H9 (cell line): ENCODE data around the gene MYBPC2. TPM values are rescaled to one million over a fixed set of nuclear protein-coding genes. Genes with fewer than 3 reads are reported as not detected.

ENCODE experiments used
- DNase-seq: peaks from one replicate; pipeline ENCODE4 v3.0.0-alpha.2; 2017
- H2AFZ ChIP-seq: one replicate; pipeline ENCODE4 v1.6.1; 2013; ENCODE audit warnings: mild to moderate bottlenecking, low read length, control low read depth, moderate library complexity
- H2AK5ac ChIP-seq: 2 replicates; pipeline ENCODE4 v1.6.1; 2013; ENCODE audit warnings: low read length, control low read depth, mixed read lengths; ENCODE audit not compliant: insufficient read length
- H2BK120ac ChIP-seq: one replicate; pipeline ENCODE4 v1.6.1; 2013; ENCODE audit warnings: low read depth, mild to moderate bottlenecking, low read length, control low read depth, inconsistent platforms; ENCODE audit not compliant: poor library complexity, severe bottlenecking
- H2BK12ac ChIP-seq: 2 replicates; pipeline ENCODE4 v1.6.1; 2013; ENCODE audit warnings: low read length, control low read depth, mixed read lengths, low read depth; ENCODE audit not compliant: insufficient read length
- H2BK15ac ChIP-seq: 2 replicates; pipeline ENCODE4 v1.6.1; 2013; ENCODE audit warnings: low read depth, low read length, control low read depth
- H2BK20ac ChIP-seq: one replicate; pipeline ENCODE4 v1.6.1; 2013; ENCODE audit warnings: low read depth, mild to moderate bottlenecking, low read length, control low read depth, inconsistent platforms; ENCODE audit not compliant: poor library complexity, severe bottlenecking
- H2BK5ac ChIP-seq: 2 replicates; pipeline ENCODE4 v1.6.1; 2013; ENCODE audit warnings: low read length, control low read depth, mixed read lengths; ENCODE audit not compliant: insufficient read length
- H3K14ac ChIP-seq: 2 replicates; pipeline ENCODE4 v1.6.1; 2013; ENCODE audit warnings: low read length, control low read depth; ENCODE audit not compliant: insufficient read depth
- H3K18ac ChIP-seq: 2 replicates; pipeline ENCODE4 v1.6.1; 2013; ENCODE audit warnings: low read depth, mild to moderate bottlenecking, mixed read lengths, low read length, control low read depth; ENCODE audit not compliant: insufficient read length
- H3K23ac ChIP-seq: 2 replicates; pipeline ENCODE4 v1.6.1; 2013; ENCODE audit warnings: low read length, control low read depth, mixed read lengths, low read depth; ENCODE audit not compliant: insufficient read length
- H3K23me2 ChIP-seq: 2 replicates; pipeline ENCODE4 v1.6.1; 2013; ENCODE audit warnings: low read depth, mild to moderate bottlenecking, mixed read lengths, low read length, control low read depth; ENCODE audit not compliant: insufficient read length, poor library complexity, severe bottlenecking
- H3K27ac ChIP-seq: 2 replicates; pipeline ENCODE4 v1.5.1; 2013; ENCODE audit warnings: low read length, control low read depth, mixed read lengths, low read depth; ENCODE audit not compliant: insufficient read length
- H3K27me3 ChIP-seq: 2 replicates; pipeline ENCODE4 v1.6.1; 2013; ENCODE audit warnings: low read length, control low read depth, inconsistent platforms; ENCODE audit not compliant: insufficient read depth
- H3K4ac ChIP-seq: 2 replicates; pipeline ENCODE4 v1.6.1; 2013; ENCODE audit warnings: low read depth, mild to moderate bottlenecking, control low read depth, inconsistent platforms, low read length, moderate library complexity
- H3K4me1 ChIP-seq: 2 replicates; pipeline ENCODE4 v1.6.1; 2013; ENCODE audit warnings: low read length, control low read depth, inconsistent platforms; ENCODE audit not compliant: insufficient read depth
- H3K4me2 ChIP-seq: 2 replicates; pipeline ENCODE4 v1.6.1; 2013; ENCODE audit warnings: low read length, control low read depth, mixed read lengths; ENCODE audit not compliant: insufficient read length, insufficient read depth
- H3K56ac ChIP-seq: 2 replicates; pipeline ENCODE4 v1.6.1; 2013; ENCODE audit warnings: low read depth, mild to moderate bottlenecking, mixed read lengths, low read length, control low read depth; ENCODE audit not compliant: insufficient read length
- H3K79me1 ChIP-seq: 2 replicates; pipeline ENCODE4 v1.6.1; 2013; ENCODE audit warnings: low read depth, mild to moderate bottlenecking, moderate library complexity, low read length, control low read depth, inconsistent platforms; ENCODE audit not compliant: insufficient read depth, poor library complexity, severe bottlenecking
- H3K79me2 ChIP-seq: 2 replicates; pipeline ENCODE4 v1.6.1; 2013; ENCODE audit warnings: low read length, control low read depth, inconsistent platforms; ENCODE audit not compliant: insufficient read depth
- H3K9ac ChIP-seq: 2 replicates; pipeline ENCODE4 v1.6.1; 2013; ENCODE audit warnings: low read length, control low read depth, mixed read lengths; ENCODE audit not compliant: insufficient read length; ENCODE audit errors: extremely low read depth
- H3K9me3 ChIP-seq: one replicate; pipeline ENCODE4 v1.6.1; 2013; ENCODE audit warnings: low read depth, low read length, inconsistent platforms; ENCODE audit not compliant: control insufficient read depth
- H3T11ph ChIP-seq: one replicate; pipeline ENCODE4 v1.6.1; 2013; ENCODE audit warnings: mild to moderate bottlenecking, low read length, control low read depth, inconsistent platforms
- H4K20me1 ChIP-seq: one replicate; pipeline ENCODE4 v1.6.1; 2013; ENCODE audit not compliant: control insufficient read depth, insufficient read length, insufficient read depth
- H4K5ac ChIP-seq: 2 replicates; pipeline ENCODE4 v1.6.1; 2013; ENCODE audit warnings: low read depth, mild to moderate bottlenecking, mixed read lengths, low read length, control low read depth; ENCODE audit not compliant: insufficient read length
- H4K8ac ChIP-seq: replicated peaks from 2 replicates; pipeline ENCODE4 v1.6.1; 2013; ENCODE audit warnings: low read length, control low read depth, mixed read lengths, low read depth; ENCODE audit not compliant: insufficient read length
- H4K91ac ChIP-seq: 2 replicates; pipeline ENCODE4 v1.6.1; 2013; ENCODE audit warnings: low read depth, mild to moderate bottlenecking, moderate library complexity, mixed read lengths, low read length, control low read depth; ENCODE audit not compliant: insufficient read length
- H3K27ac Mint-ChIP-seq, 3 experiments: 2 replicates in 2 of 3; 3 replicates in 1 of 3; pipeline ENCODE4 v1.8.0; 2020 to 2021; ENCODE audit warnings: mixed read lengths in 3 of 3, mild to moderate bottlenecking in 1 of 3, moderate library complexity in 1 of 3
- H3K27me3 Mint-ChIP-seq: 2 replicates; pipeline ENCODE4 v1.8.0; 2021; ENCODE audit warnings: low read depth, mild to moderate bottlenecking, moderate library complexity, mixed read lengths
- H3K36me3 Mint-ChIP-seq, 3 experiments: 2 replicates in 2 of 3; 3 replicates in 1 of 3; pipeline ENCODE4 v1.8.0; 2020 to 2021; ENCODE audit warnings: low read depth in 3 of 3, mixed read lengths in 3 of 3; ENCODE audit not compliant: insufficient read depth in 1 of 3
- H3K4me1 Mint-ChIP-seq, 2 experiments: 2 replicates each; pipeline ENCODE4 v1.8.0; 2020; ENCODE audit warnings: mixed read lengths in 2 of 2
- H3K4me3 Mint-ChIP-seq, 2 experiments: 2 replicates in 1 of 2; 3 replicates in 1 of 2; pipeline ENCODE4 v1.8.0; 2020 to 2021; ENCODE audit warnings: mild to moderate bottlenecking in 2 of 2, mixed read lengths in 2 of 2, moderate library complexity in 1 of 2
- H3K9me3 Mint-ChIP-seq, 2 experiments: 2 replicates in 1 of 2; 3 replicates in 1 of 2; pipeline ENCODE4 v1.8.0; 2020; ENCODE audit warnings: mild to moderate bottlenecking in 2 of 2, mixed read lengths in 2 of 2, moderate library complexity in 1 of 2
- CTCF ChIP-seq: fragments of 200-600 bp; sonication (generic); conservative IDR thresholded peaks from 3 replicates; pipeline ENCODE4 v1.8.0; 2021; ENCODE audit warnings: antibody characterized with exemption, mild to moderate bottlenecking
- WGBS: extraction: QIAGEN DNeasy Blood & Tissue Kit; methylation state at CpG from one replicate; pipeline ENCODE4 v1.1.7; 2013; ENCODE audit warnings: missing lambda C conversion rate, low lambda C conversion rate, mixed read lengths; ENCODE audit not compliant: insufficient read length; ENCODE audit errors: extremely low coverage; 5-methylcytosine and 5-hydroxymethylcytosine counted together
- total RNA-seq: library from RNA; stranded (reverse); gene quantifications from 2 replicates; pipeline ENCODE4 v1.2.1, GENCODE V29; 2021

MYBPC2 gene
- total RNA-seq, 1 experiment from 2014 or later = 4.9 TPM

- H2BK120ac ChIP-seq = no peak overlapping the region
- no peaks in the 10 kb centered on the region for H3K79me2 ChIP-seq
- H3K79me1 ChIP-seq = no peaks in the 10 kb centered on the region
- Mint-ChIP-seq H3K9me3 (peaks cover 0 to 2% of the 10 kb centered on the region in 2 experiments; a peak in 1 of 5 replicates), H3K4me1 (peaks cover under 1% of the 10 kb centered on the region in 2 experiments; a peak in 1 of 4 replicates), H3K4me3 (no peak overlapping the region), H3K36me3 (peaks cover 44 to 80% (median 69%) of the 10 kb centered on the region in 3 experiments), H3K27me3 (no peaks in the 10 kb centered on the region; the same call in 1 of the 2 replicates), H3K27ac (no peak overlapping the region)
- no peaks in the 10 kb centered on the region for H3K23me2 ChIP-seq
- no CpG with 5 or more reads among the region's 17 CpGs for WGBS
- H2BK20ac ChIP-seq = no peak overlapping the region
- H3K27me3 ChIP-seq = no peaks in the 10 kb centered on the region
- H3K9ac ChIP-seq = no peak overlapping the region
- no peak overlapping the region for H2BK5ac ChIP-seq
- no peak overlapping the region for H2AK5ac ChIP-seq
- no peak overlapping the region for H4K5ac ChIP-seq
- H3K56ac ChIP-seq = no peak overlapping the region
- H3K23ac ChIP-seq = no peak overlapping the region
- TF ChIP-seq CTCF = no peak
- H4K91ac ChIP-seq = no peak overlapping the region
- H4K20me1 ChIP-seq = no peaks in the 10 kb centered on the region
- H3K4ac ChIP-seq = no peak overlapping the region
- no peaks in the 10 kb centered on the region for H3K9me3 ChIP-seq
- H2AFZ ChIP-seq = no peak overlapping the region
- no peak overlapping the region for H3K14ac ChIP-seq
- DNase-seq = no peak
- no peak overlapping the region for H3K4me2 ChIP-seq
- no peak overlapping the region for H3K27ac ChIP-seq
- H2BK15ac ChIP-seq = no peak overlapping the region
- H3K4me1 ChIP-seq = no peaks in the 10 kb centered on the region
- no peak overlapping the region for H2BK12ac ChIP-seq
- H3T11ph ChIP-seq = no peak overlapping the region
- no peak overlapping the region for H3K18ac ChIP-seq
- no peak overlapping the region for H4K8ac ChIP-seq
These were observed 23.3 kb upstream of the MYBPC2 start for GRCh38 chr19:50409347-50409746.
